T-helper 1 cell treated with Interleukin-12 subunit alpha and Interleukin-12 subunit beta and Interleukin-4 antibody, amounts not matched to agents 30 μg/mL and 1 μg/mL, for 36 hours (primary cell): Measurements from ENCODE around the gene TEX9.
"Not testable (repeated sequence)": the region's sequence is repeated elsewhere in the genome, so short reads cannot be mapped to it uniquely, and the experiment has no call there.

Experiments used
- H3K27ac Mint-ChIP-seq: one replicate; pipeline ENCODE4 v1.8.0; 2021; ENCODE audit warnings: mild to moderate bottlenecking, mixed read lengths
- H3K27me3 Mint-ChIP-seq: one replicate; pipeline ENCODE4 v1.8.0; 2021; ENCODE audit warnings: low read depth, mixed read lengths
- H3K36me3 Mint-ChIP-seq: one replicate; pipeline ENCODE4 v1.8.0; 2021; ENCODE audit warnings: low read depth, mixed read lengths
- H3K4me1 Mint-ChIP-seq: one replicate; pipeline ENCODE4 v1.8.0; 2021; ENCODE audit warnings: low read depth, mixed read lengths
- H3K4me3 Mint-ChIP-seq: one replicate; pipeline ENCODE4 v1.8.0; 2021; ENCODE audit warnings: mild to moderate bottlenecking, moderate library complexity, mixed read lengths
- H3K9me3 Mint-ChIP-seq: one replicate; pipeline ENCODE4 v1.8.0; 2021; ENCODE audit warnings: mixed read lengths

The TEX9 gene

GRCh38 chr15:56349554-56349953 is 15.7 kb upstream of the TEX9 start:
- H3K27ac Mint-ChIP-seq: no peak overlapping the region
- H3K27me3 Mint-ChIP-seq: no peaks in the 10 kb centered on the region
- H3K4me1 Mint-ChIP-seq: no peaks in the 10 kb centered on the region

DNA sequence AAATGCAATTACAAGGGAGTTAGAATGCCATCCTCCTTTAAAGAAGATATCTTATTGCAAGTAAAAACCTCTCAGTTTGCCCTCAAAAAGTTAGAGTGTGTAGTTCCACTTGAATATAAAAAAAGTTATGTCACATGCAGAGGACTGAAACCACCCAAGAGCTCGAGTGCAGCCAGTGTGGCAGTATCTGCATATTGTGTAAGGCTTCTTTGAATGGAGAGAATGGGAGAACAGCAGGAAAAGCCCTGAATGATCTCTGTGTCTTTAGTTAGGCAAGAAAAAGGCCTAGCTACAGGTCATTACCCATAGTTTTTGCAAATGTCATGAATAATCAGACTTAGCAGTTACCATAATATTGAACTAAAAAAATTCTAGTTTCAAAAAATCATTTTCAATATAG is 13.9 kb upstream of the TEX9 start:
- Mint-ChIP-seq H3K27me3 (no peaks in the 10 kb centered on the region), H3K27ac (no peak overlapping the region), H3K4me3 (no peak overlapping the region), H3K36me3 (no peaks in the 10 kb centered on the region), H3K4me1 (no peaks in the 10 kb centered on the region), H3K9me3 (no peaks in the 10 kb centered on the region)

More at GRCh38 chr15:56349554-56349953, 15.7 kb upstream of the TEX9 start:
- H3K9me3 Mint-ChIP-seq: no peaks in the 10 kb centered on the region
- no peak overlapping the region for H3K4me3 Mint-ChIP-seq
- no peaks in the 10 kb centered on the region for H3K36me3 Mint-ChIP-seq

- no peak overlapping the region for H3K4me3 Mint-ChIP-seq
Observed at GRCh38 chr15:56351957-56352506, 13.2 kb upstream of the TEX9 start.

GRCh38 chr15:56353119-56353518 is 12.1 kb upstream of the TEX9 start:
- H3K27ac Mint-ChIP-seq: no peak overlapping the region

More at GRCh38 chr15:56351957-56352506, 13.2 kb upstream of the TEX9 start:
- H3K27ac Mint-ChIP-seq: no peak overlapping the region
- no peaks in the 10 kb centered on the region for H3K4me1 Mint-ChIP-seq
- H3K36me3 Mint-ChIP-seq: no peaks in the 10 kb centered on the region
- H3K27me3 Mint-ChIP-seq: no peaks in the 10 kb centered on the region
- H3K9me3 Mint-ChIP-seq: no peaks in the 10 kb centered on the region

DNA sequence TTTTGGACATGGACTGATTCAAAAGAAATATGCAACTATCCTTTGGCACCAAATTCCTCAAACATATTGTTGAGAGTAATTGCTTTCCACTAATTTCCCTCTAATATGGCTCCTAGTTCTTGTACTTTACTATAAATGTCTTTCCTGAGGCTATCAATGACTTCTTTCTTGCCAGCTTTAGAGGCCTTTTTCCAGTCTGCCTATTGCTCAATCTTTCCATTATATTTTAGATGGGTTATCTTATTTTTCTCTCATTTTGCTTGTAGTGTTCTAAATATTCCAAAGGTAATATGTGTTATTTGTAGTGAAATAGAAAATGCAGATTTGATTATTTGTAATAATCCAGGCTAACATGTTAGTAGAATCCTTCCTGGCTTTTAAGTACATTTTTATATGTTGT is 11.5 kb upstream of the TEX9 start:
- no peaks in the 10 kb centered on the region for H3K4me1 Mint-ChIP-seq
- H3K9me3 Mint-ChIP-seq: no peaks in the 10 kb centered on the region
- H3K4me3 Mint-ChIP-seq: no peak overlapping the region
- H3K27ac Mint-ChIP-seq: no peak overlapping the region
- no peaks in the 10 kb centered on the region for H3K36me3 Mint-ChIP-seq
- H3K27me3 Mint-ChIP-seq: peaks cover 2% of the 10 kb centered on the region

More at GRCh38 chr15:56353119-56353518, 12.1 kb upstream of the TEX9 start:
- Mint-ChIP-seq H3K4me1 (no peaks in the 10 kb centered on the region), H3K36me3 (no peaks in the 10 kb centered on the region), H3K4me3 (no peak overlapping the region), H3K9me3 (no peaks in the 10 kb centered on the region), H3K27me3 (no peaks in the 10 kb centered on the region)

- Mint-ChIP-seq H3K9me3 (no peaks in the 10 kb centered on the region), H3K36me3 (no peaks in the 10 kb centered on the region), H3K27me3 (peaks cover 19% of the 10 kb centered on the region), H3K4me3 (no peak overlapping the region), H3K27ac (no peak overlapping the region), H3K4me1 (no peaks in the 10 kb centered on the region)
Observed at GRCh38 chr15:56356616-56357015, 8.6 kb upstream of the TEX9 start.

DNA sequence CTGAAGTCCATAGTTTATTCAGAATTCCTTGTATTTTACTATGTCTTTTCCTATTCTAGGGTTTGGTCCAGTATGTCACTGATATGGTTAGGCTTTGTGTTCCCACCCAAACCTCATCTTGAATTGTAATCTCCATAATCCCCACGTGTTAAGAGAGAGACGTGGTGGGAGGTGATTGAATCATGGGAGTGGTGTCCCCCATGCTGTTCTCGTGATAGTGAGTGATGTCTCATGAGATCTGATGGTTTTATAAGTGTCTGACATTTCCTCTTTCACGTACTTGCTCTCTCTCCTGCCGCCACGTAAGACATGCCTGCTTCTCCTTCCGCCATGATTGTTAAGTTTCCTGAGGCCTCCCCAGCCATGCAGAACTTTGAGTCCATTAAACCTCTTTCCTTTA is 6.6 kb upstream of the TEX9 start:
- H3K9me3 Mint-ChIP-seq: no peaks in the 10 kb centered on the region
- H3K36me3 Mint-ChIP-seq: no peaks in the 10 kb centered on the region
- H3K4me1 Mint-ChIP-seq: no peaks in the 10 kb centered on the region
- H3K4me3 Mint-ChIP-seq: no peak overlapping the region
- H3K27ac Mint-ChIP-seq: no peak overlapping the region
- H3K27me3 Mint-ChIP-seq: peaks cover 22% of the 10 kb centered on the region

DNA sequence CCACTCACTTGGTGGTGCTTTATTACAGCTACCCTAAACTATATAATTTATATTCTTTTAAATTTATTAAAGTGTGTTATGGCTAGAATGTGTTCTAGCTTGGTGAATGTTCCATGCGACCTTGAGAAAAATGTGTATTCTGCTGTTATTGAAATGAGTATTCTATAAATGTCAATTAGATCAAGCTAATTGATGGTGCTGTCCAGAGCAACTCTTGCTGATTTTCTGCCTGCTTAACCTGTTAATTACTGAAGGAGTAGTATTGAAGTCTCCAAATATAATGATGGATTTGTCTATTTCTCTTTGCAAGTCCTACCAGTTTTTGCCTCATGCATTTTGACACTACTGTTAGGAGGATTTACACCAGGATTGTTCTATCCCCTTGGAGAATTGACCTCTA is 3.2 kb upstream of the TEX9 start:
- H3K4me1 Mint-ChIP-seq: peaks cover 9% of the 10 kb centered on the region
- H3K27me3 Mint-ChIP-seq: peaks cover 33% of the 10 kb centered on the region
- H3K36me3 Mint-ChIP-seq: no peaks in the 10 kb centered on the region
- no peak overlapping the region for H3K27ac Mint-ChIP-seq
- H3K4me3 Mint-ChIP-seq: no peak overlapping the region
- no peaks in the 10 kb centered on the region for H3K9me3 Mint-ChIP-seq

DNA sequence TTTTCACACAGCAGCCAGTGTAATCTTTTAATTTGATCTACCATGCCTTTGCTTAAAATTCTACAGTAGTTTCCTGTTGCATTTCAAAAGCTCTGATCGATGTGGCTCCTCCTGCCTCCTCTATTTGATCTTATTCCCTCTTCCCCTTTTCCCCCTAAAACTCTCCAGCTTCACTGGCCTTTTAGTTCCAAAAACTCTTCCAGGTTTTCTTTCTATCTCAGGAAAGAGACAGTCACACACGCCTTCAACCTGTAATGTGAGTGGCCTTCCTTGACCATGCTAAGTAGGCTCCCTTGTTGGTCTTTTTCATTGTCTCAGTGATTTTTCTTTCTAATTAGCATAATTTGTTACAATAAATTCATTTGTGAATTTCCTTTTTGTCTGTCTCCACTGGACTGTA is 985 bp downstream of the TEX9 start:
- Mint-ChIP-seq H3K4me1 (peaks cover 9% of the 10 kb centered on the region), H3K27ac (no peak overlapping the region), H3K36me3 (no peaks in the 10 kb centered on the region), H3K4me3 (peak overlapping the region; percentile 85), H3K27me3 (peaks cover 27% of the 10 kb centered on the region), H3K9me3 (no peaks in the 10 kb centered on the region)

DNA sequence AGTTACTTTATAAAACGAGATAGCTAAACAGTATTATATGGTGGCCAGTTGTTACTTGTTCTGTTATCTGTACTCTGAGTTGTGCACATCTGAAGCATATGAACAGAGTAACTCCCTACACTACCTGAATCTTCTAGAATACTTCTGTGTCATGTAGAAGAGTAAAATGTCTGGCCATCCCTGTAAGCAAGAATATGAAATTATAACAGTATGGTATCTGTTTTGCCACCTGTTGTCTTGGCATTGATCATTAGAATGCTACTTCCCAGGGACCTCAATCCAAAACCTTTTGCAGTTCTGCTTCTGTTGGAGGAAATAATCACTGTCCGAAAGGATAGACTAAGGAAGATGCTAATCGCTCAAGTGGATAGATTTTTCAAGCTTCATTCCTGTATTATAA is 1.9 kb downstream of the TEX9 start:
- no peaks in the 10 kb centered on the region for H3K36me3 Mint-ChIP-seq
- peaks cover 9% of the 10 kb centered on the region for H3K4me1 Mint-ChIP-seq
- H3K4me3 Mint-ChIP-seq: no peak overlapping the region
- no peak overlapping the region for H3K27ac Mint-ChIP-seq
- no peaks in the 10 kb centered on the region for H3K9me3 Mint-ChIP-seq
- H3K27me3 Mint-ChIP-seq: peaks cover 27% of the 10 kb centered on the region

GRCh38 chr15:56369234-56369633 is 4.0 kb downstream of the TEX9 start:
- no peaks in the 10 kb centered on the region for H3K9me3 Mint-ChIP-seq
- no peaks in the 10 kb centered on the region for H3K36me3 Mint-ChIP-seq
- peaks cover 9% of the 10 kb centered on the region for H3K4me1 Mint-ChIP-seq
- H3K27ac Mint-ChIP-seq: no peak overlapping the region
- H3K4me3 Mint-ChIP-seq: no peak overlapping the region
- peaks cover 23% of the 10 kb centered on the region for H3K27me3 Mint-ChIP-seq

GRCh38 chr15:56371495-56372147 is 6.4 kb downstream of the TEX9 start:
- Mint-ChIP-seq H3K9me3 (no peaks in the 10 kb centered on the region), H3K36me3 (no peaks in the 10 kb centered on the region), H3K27ac (no peak overlapping the region), H3K4me1 (no peaks in the 10 kb centered on the region), H3K4me3 (no peak overlapping the region), H3K27me3 (peaks cover 12% of the 10 kb centered on the region)

DNA sequence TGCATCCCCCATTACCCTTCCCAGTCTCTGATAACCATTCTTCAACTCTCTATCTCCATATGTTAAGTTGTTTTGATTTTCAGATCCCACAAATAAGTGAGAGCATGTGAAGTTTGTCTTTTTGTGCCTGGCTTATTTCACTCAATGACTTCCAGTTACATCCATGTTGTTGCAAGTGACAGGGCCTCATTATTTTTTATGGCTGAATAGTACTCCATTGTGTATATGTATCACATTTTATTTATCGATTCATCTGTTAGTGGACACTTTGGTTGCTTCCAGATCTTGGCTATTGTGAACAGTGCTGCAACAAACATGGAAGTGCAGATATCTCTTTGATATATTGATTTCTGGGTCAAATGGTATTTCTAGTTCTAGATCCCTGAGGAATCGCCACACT is 9.5 kb downstream of the TEX9 start:
- H3K27ac Mint-ChIP-seq, H3K36me3 Mint-ChIP-seq, H3K4me3 Mint-ChIP-seq, H3K4me1 Mint-ChIP-seq, H3K9me3 Mint-ChIP-seq, H3K27me3 Mint-ChIP-seq: not testable (repeated sequence)

DNA sequence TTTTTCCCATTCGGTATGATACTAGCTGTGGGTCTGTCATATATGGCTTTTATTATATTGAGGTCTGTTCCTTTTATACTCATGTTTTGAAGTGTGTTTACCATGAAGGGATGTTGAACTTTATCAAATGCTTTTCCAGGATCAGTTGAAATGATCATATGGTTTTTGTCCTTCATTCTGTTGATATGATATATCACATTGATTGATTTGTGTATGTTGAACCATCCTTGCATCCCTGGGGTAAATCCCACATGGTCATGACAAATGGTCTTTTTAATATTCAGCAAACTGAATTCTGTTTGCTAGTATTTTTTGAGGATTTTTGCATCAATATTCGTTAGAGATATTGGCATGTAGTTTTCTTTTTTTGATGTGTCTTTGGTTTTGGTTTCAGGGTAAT is 12.6 kb downstream of the TEX9 start:
- not testable (repeated sequence) for H3K27me3 Mint-ChIP-seq, H3K4me1 Mint-ChIP-seq, H3K27ac Mint-ChIP-seq, H3K4me3 Mint-ChIP-seq, H3K36me3 Mint-ChIP-seq
- peaks cover 15% of the 10 kb centered on the region for H3K9me3 Mint-ChIP-seq

DNA sequence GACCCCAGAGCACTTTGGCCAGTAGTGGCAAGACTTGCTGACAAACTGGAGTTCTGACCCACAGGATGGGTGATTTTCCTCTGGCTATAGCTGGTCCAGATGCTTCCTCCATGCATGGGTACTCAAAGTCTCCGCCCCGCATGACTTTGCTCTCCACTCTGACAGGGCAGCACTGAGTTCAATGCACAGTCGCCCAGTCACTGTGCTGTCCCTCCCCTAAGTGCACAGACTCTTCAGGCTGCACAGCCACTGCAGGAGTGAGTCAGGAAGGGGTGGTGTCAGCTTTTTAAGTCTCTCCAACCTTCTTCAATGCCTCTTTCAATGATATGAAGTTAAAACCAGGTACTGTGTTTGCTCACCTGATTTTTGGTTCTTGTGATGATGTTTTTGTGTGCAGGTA is 17.8 kb downstream of the TEX9 start:
- H3K4me3 Mint-ChIP-seq: no peak overlapping the region
- H3K36me3 Mint-ChIP-seq: no peaks in the 10 kb centered on the region
- H3K27ac Mint-ChIP-seq: no peak overlapping the region
- peaks cover 12% of the 10 kb centered on the region for H3K9me3 Mint-ChIP-seq
- no peaks in the 10 kb centered on the region for H3K27me3 Mint-ChIP-seq
- H3K4me1 Mint-ChIP-seq: no peaks in the 10 kb centered on the region

- Mint-ChIP-seq H3K4me1 (no peaks in the 10 kb centered on the region), H3K27me3 (no peaks in the 10 kb centered on the region), H3K4me3 (no peak overlapping the region), H3K9me3 (peaks cover 4% of the 10 kb centered on the region), H3K36me3 (no peaks in the 10 kb centered on the region), H3K27ac (no peak overlapping the region)
Observed at GRCh38 chr15:56385908-56386307, 20.7 kb downstream of the TEX9 start.
